ENCODE results near the gene LETM1.

GRCh38 chr4:1792158-1792831 lies 63.7 kb downstream of the LETM1 start:
- TF ChIP-seq CTCF (IDR thresholded peaks at IDR 0.05) (no peak), POLR2A (IDR thresholded peaks at IDR 0.05) (no peak)
